ENCODE data around the gene MEIS2.

Gene MEIS2

GRCh38 chr15:37100109-37100965 is at the start of gene MEIS2:
MEIS2 (minus strand) TSS chr15:37100549; CDS start chr15:37099466, 1,083 bp downstream.
- DNase-seq, result peak; percentile 75

- DNase-seq, result no peak
Measured at GRCh38 chr15:37149146-37149545, 48.8 kb upstream of the MEIS2 start.

- no peak for DNase-seq
Measured at GRCh38 chr15:37148714-37149113, 48.4 kb upstream of the MEIS2 start.

- no peak for DNase-seq
Measured at GRCh38 chr15:37143351-37143750, 43.0 kb upstream of the MEIS2 start.

GRCh38 chr15:37142371-37142770 is 42.0 kb upstream of the MEIS2 start:
- no peak for DNase-seq

- DNase-seq, result no peak
Measured at GRCh38 chr15:37140531-37141058, 40.2 kb upstream of the MEIS2 start.

- no peak for DNase-seq
Measured at GRCh38 chr15:37138591-37139215, 38.4 kb upstream of the MEIS2 start.

GRCh38 chr15:37137221-37137620 is 36.9 kb upstream of the MEIS2 start:
- DNase-seq, result no peak

GRCh38 chr15:37136666-37137065 is 36.3 kb upstream of the MEIS2 start:
- no peak for DNase-seq

- DNase-seq, result no peak
Measured at GRCh38 chr15:37135225-37135624, 34.9 kb upstream of the MEIS2 start.

GRCh38 chr15:37134699-37135131 is 34.4 kb upstream of the MEIS2 start:
- no peak for DNase-seq

GRCh38 chr15:37134244-37134643 is 33.9 kb upstream of the MEIS2 start:
- no peak for DNase-seq

- DNase-seq, result no peak
Measured at GRCh38 chr15:37133602-37134001, 33.3 kb upstream of the MEIS2 start.

GRCh38 chr15:37132826-37133417 is 32.6 kb upstream of the MEIS2 start:
- no peak for DNase-seq

- no peak for DNase-seq
Measured at GRCh38 chr15:37131621-37132020, 31.3 kb upstream of the MEIS2 start.

GRCh38 chr15:37130356-37130755 is 30.0 kb upstream of the MEIS2 start:
- no peak for DNase-seq

GRCh38 chr15:37125143-37125542 is 24.8 kb upstream of the MEIS2 start:
- DNase-seq, result no peak

GRCh38 chr15:37124331-37124730 is 24.0 kb upstream of the MEIS2 start:
- no peak for DNase-seq

- no peak for DNase-seq
Measured at GRCh38 chr15:37122703-37123102, 22.4 kb upstream of the MEIS2 start.

GRCh38 chr15:37121492-37121891 is 21.1 kb upstream of the MEIS2 start:
- DNase-seq, result no peak

- DNase-seq, result no peak
Measured at GRCh38 chr15:37117030-37117429, 16.7 kb upstream of the MEIS2 start.

- DNase-seq, result no peak
Measured at GRCh38 chr15:37115538-37115937, 15.2 kb upstream of the MEIS2 start.

GRCh38 chr15:37112971-37113670 is 12.8 kb upstream of the MEIS2 start:
- DNase-seq, result no peak
